GM19099 (cell line): Measurements from ENCODE around the gene HOXB5.

Source experiments
- POLR2A ChIP-seq: IDR thresholded peaks from 3 replicates; pipeline ENCODE4 v1.6.1; 2011; ENCODE audit warnings: low read depth; ENCODE audit not compliant: insufficient read length; ENCODE audit errors: extremely low read depth

HOXB5 gene

GRCh38 chr17:48593840-48594537 is 410 bp upstream of the HOXB5 start:
- no peak for TF ChIP-seq POLR2A

DNA sequence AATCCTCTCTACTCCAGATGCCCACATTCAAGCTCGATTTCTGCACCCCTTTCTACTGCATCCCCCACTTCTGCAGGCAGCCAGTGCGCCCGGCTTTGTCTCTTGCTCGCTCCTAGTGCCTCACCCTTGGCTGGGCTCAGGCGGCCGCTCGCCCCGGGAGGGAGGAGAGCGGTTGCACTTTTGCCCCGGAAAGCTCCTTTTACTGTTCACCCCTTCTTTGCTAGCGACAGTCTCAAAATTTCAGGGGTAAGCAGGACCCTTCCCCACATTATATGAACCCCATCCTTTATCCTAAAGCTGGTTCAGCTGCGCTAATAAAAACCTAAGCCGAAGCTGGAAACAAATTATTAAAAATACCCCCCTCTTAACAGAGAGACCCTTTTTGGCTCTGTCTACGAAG is 1.0 kb downstream of the HOXB5 start:
- TF ChIP-seq POLR2A, result no peak

DNA sequence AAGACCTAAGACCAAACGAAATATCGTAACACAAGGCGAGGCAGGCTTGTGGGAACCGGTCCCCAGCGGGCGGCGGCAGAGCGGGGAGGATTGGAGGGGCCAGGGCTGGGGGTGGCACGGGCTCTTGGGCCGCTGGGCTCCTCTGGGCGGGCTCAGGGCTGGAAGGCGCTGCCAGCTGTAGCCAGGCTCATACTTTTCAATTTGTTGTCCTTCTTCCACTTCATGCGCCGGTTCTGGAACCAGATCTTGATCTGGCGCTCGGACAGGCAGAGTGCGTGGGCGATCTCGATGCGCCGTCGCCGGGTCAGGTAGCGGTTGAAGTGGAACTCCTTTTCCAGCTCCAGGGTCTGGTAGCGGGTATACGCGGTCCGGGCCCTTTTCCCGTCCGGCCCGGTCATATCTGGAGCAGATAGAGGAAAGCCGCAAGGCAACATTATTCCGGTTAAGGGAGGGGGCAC is 1.5 kb downstream of the HOXB5 start:
- no peak for TF ChIP-seq POLR2A

- TF ChIP-seq POLR2A, result no peak
These were observed 2.1 kb downstream of the HOXB5 start for GRCh38 chr17:48591255-48592056.

DNA sequence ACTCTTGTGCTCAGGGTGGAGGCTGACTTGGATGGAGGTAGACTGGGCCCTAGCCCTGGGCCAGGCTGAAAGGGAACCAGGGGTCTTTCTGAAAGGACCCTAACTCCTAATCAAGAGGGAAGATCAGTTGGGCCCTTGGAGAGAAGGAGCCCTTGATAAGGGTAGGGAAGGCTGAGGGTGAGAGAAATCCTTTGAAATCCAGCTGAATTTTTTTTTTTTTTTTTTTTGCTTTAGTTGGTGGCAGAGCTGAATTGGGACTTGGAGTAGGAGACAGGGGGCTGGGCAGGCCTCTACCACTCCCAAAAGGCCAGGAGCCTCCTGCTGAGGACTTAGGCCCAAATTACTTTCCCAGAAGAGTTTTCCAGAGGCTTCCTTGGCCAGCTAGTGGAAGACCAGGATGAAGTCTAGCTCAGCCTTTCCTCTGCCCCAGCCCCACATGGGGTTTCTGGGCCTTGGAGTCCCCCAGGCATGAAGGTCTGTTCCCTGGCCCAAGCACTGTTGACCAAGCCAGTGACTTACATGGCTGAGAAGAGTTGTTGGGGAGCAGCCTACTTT is 2.9 kb downstream of the HOXB5 start:
- TF ChIP-seq POLR2A, result no peak

GRCh38 chr17:48589831-48590606 is 3.6 kb downstream of the HOXB5 start, which contains the start of gene HOXB3:
TSS of gene HOXB3 (minus strand) at chr17:48590241. CDS start at chr17:48552474, 37,767 bp downstream.
- no peak for TF ChIP-seq POLR2A

DNA sequence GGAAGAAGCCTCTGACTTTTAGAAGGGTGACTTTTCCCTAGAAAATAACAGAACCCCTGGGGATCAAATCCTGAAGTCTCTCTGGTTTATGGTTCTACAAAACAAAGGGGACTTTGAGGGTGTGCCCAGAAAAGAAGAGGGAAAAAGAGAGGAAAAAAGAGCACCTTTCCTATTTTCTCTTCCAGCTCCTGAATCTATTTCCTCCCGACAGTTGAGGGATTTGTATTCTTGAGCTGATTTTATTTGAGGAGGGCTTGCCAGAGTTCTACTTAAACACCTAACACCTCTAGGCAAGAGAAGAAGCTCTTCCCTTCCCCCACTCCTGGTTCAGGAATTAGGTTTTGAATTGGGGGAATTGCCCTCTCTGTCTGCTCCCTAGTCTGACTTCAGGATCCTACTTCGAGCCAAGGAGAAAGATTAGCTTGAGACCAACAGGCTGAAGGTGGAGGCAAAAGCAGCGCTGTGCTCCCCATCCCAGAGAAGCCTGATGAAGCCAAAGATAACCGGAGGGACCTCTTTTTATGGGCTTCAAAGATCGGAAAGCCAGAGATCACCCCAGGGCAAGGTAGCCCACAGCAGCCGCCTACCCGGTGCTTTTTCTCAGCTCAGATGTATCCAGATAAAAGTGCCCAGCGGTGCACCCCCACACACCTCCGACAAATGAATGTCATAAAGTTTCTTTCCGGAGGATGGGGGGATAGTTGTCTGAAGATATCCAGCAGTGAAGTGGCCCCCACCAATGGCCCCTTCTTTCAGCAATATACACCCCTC is 4.3 kb downstream of the HOXB5 start:
- no peak for TF ChIP-seq POLR2A

DNA sequence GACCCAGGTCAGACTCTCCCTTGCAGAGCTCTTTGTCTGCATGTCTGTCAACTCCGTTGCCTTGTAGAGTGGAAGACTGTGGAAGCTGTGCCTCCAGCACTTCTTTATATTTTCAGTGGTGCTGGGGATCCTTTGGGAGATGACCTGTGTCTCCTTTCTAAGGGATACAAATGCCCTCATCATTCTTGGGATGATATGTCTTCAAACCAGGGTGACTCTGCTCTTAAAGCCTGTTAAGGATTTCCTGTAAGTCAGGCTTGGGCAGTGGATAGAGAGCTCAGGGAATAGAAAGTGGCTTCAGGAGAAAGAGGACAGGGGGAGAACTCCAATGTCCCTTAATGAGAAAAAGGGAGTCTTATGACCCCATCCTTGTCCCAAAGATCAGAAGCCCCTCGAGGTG is 5.1 kb downstream of the HOXB5 start:
- no peak for TF ChIP-seq POLR2A

- no peak for TF ChIP-seq POLR2A
These were observed 5.5 kb downstream of the HOXB5 start for GRCh38 chr17:48588074-48588415.

GRCh38 chr17:48587276-48588073 is 6.1 kb downstream of the HOXB5 start:
- no peak for TF ChIP-seq POLR2A

GRCh38 chr17:48586355-48587258 is 7.0 kb downstream of the HOXB5 start:
- TF ChIP-seq POLR2A, result peak; percentile 60

- TF ChIP-seq POLR2A, result no peak
These were observed 9.3 kb downstream of the HOXB5 start for GRCh38 chr17:48584223-48584741.
